H1 (cell line): ENCODE data around the gene ACSL3. TPM values are rescaled to one million over a fixed set of nuclear protein-coding genes. Genes with fewer than 3 reads are reported as not detected.

Experiments used
- CHD2 ChIP-seq: IDR thresholded peaks from 2 replicates; pipeline ENCODE4 v1.6.1; 2012; ENCODE audit warnings: low read length, improper control_type of control experiment
- TAF7 ChIP-seq: optimal IDR thresholded peaks from 2 replicates; pipeline ENCODE3; 2011; ENCODE audit warnings: low read depth, mild to moderate bottlenecking, inconsistent platforms, low read length, moderate library complexity, borderline replicate concordance
- polyA plus RNA-seq, 7 experiments: library from polyadenylated mRNA; depleted of rRNA in 3 of 7; stranded (reverse) in 5 of 7; unstranded in 2 of 7; fragments of >200 nt in 5 of 7; fragments of 200-250 nt in 2 of 7; gene quantifications; 1 replicate in 5 of 7; 2 replicates in 1 of 7; 4 replicates in 1 of 7; pipeline versions ENCODE4 v1.2.1 to v1.2.3, GENCODE V29; 2011 to 2013; ENCODE audit warnings: missing spikeins in 2 of 7, mixed read lengths in 2 of 7
- total RNA-seq: library from RNA; stranded (reverse); fragmentation: NEBNext Ultra II Directional; extraction: Animal tissue kit (Norgen Biotek cat#: 25700); gene quantifications from 2 replicates; pipeline ENCODE4 v1.2.1, GENCODE V29; 2021

ACSL3 gene
- total and polyA plus RNA-seq, 2 of the 8 experiments (the other 6 are each of a cell fraction or from before 2014, with no cell fraction given), result 37.5 to 98.1 TPM

DNA sequence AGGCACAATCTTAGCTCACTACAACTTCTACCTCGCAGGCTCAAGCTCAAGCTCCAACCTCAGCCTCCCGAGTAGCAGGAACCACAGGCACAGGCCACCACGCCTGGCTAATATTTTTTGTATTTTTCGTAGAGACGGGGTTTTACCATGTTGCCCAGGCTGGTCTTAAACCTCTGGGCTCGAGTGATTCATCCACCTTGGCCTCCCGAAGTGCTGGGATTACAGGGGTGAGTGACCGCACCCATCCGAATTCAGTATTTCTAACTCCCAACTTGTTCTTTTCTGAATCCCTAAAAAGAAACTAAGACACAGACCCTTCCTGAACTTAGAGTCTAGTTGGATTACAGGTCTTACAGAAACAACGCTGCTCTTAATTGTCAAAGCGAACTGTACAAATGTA lies 32.3 kb upstream of the ACSL3 start (continued):
- TF ChIP-seq TAF7 (no peak), CHD2 (no peak)
